Upper lobe of right lung (tissue), 1 donor: Measurements from ENCODE around the gene ARHGEF18. TPM values are rescaled to one million over a fixed set of nuclear protein-coding genes. Genes with fewer than 3 reads are reported as not detected.
A peak's percentile ranks its signal among the peaks of the same experiment; 100 is the strongest.

Source experiments
- ATAC-seq: fragments of 200-7000 bp; cut with Tn5 transposase; one replicate; pipeline ENCODE4 v1.9.1; 2020; ENCODE audit warnings: mild to moderate bottlenecking, moderate library complexity
- DNase-seq: peaks from one replicate; pipeline ENCODE4 v3.0.0-alpha.2; 2020
- H3K27ac ChIP-seq: fragments of 200-600 bp; one replicate; pipeline ENCODE4 v1.8.0; 2022
- H3K27me3 ChIP-seq: fragments of 200-600 bp; one replicate; pipeline ENCODE4 v1.8.0; 2022; ENCODE audit warnings: mild to moderate bottlenecking
- H3K36me3 ChIP-seq: fragments of 200-600 bp; one replicate; pipeline ENCODE4 v1.8.0; 2022
- H3K4me1 ChIP-seq: fragments of 200-600 bp; one replicate; pipeline ENCODE4 v1.8.0; 2022
- H3K4me3 ChIP-seq: fragments of 200-600 bp; one replicate; pipeline ENCODE4 v1.8.0; 2022; ENCODE audit warnings: mild to moderate bottlenecking
- H3K9me3 ChIP-seq: fragments of 200-600 bp; one replicate; pipeline ENCODE4 v1.8.0; 2022
- intact Hi-C: fragments of 100-400 bp; cut with DNase I; formaldehyde crosslinking; loops from one replicate; pipeline ENCODE4 v1.11.0; 2022
- total RNA-seq: library from RNA; stranded (reverse); fragmentation: NEBNext Ultra II Directional; extraction: Animal tissue kit (Norgen Biotek cat#: 25700); gene quantifications from one replicate; pipeline ENCODE4 v1.2.1, GENCODE V29; 2021
- TF ChIP-seq, protein P1 (sequence below): fragments of 200-600 bp; IDR thresholded peaks from one replicate; pipeline ENCODE4 v1.8.0; 2022; ENCODE audit warnings: antibody characterized with exemption
- donor health status: DM: no; HTN: yes; CAD: no; lungs with severe emphysema.

ARHGEF18 gene
- total RNA-seq, 1 donor from 2014 or later, result 50.4 TPM

- H3K9me3 ChIP-seq, result no peaks in the 10 kb centered on the region
- TF ChIP-seq, protein P1, sequence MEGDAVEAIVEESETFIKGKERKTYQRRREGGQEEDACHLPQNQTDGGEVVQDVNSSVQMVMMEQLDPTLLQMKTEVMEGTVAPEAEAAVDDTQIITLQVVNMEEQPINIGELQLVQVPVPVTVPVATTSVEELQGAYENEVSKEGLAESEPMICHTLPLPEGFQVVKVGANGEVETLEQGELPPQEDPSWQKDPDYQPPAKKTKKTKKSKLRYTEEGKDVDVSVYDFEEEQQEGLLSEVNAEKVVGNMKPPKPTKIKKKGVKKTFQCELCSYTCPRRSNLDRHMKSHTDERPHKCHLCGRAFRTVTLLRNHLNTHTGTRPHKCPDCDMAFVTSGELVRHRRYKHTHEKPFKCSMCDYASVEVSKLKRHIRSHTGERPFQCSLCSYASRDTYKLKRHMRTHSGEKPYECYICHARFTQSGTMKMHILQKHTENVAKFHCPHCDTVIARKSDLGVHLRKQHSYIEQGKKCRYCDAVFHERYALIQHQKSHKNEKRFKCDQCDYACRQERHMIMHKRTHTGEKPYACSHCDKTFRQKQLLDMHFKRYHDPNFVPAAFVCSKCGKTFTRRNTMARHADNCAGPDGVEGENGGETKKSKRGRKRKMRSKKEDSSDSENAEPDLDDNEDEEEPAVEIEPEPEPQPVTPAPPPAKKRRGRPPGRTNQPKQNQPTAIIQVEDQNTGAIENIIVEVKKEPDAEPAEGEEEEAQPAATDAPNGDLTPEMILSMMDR, result no peak
- ATAC-seq, result no peak
- H3K36me3 ChIP-seq, result no peaks in the 10 kb centered on the region
- no peak overlapping the region for H3K4me3 ChIP-seq
- no peak for DNase-seq
- intact Hi-C loops, result no loop called here
- H3K27ac ChIP-seq, result no peak overlapping the region
- H3K27me3 ChIP-seq, result no peaks in the 10 kb centered on the region
- H3K4me1 ChIP-seq, result peaks cover 23% of the 10 kb centered on the region
These were observed 44.7 kb downstream of the ARHGEF18 start for GRCh38 chr19:7393459-7393858.

DNA sequence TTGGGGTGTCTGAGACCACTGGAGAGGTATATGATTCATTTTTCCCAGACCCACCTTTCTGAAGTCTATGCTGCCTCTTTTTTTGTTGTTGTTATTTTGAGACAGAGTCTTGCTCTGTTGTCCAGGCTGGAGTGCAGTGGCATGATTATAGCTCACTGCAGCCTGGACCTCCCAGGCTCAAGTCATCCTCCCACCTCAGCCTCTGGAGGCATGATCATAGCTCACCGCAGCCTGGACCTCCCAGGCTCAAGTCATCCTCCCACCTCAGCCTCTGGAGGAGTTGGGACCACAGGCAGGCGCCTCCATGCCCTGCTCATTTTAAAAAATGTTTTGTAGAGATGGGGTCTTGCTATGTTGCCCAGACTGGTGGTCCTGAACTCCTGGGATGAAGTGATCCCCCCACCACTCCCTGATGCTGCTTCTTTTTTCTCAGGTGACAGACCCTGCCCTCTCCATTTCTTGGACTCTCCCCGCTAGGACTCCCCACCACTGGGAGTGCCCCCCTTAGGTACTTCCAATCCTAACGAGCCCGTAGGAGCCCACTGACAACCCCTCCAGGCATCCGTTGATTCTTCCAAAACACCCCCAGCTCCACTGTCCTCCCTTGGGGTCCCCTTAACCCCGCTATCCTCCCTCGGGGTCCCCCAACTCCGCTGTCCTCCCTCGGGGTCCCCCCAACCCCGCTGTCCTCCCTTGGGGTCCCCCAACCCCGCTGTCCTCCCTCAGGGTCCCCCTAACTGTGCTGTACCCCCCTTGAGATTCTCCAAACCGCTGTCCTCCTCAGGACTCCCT lies 45.4 kb downstream of the ARHGEF18 start:
- Histone ChIP-seq H3K9me3 (no peaks in the 10 kb centered on the region), H3K4me1 (peaks cover 29% of the 10 kb centered on the region), H3K36me3 (no peaks in the 10 kb centered on the region), H3K27me3 (no peaks in the 10 kb centered on the region), H3K27ac (peak overlapping the region; percentile 88), H3K4me3 (peak overlapping the region; percentile 96)
- ATAC-seq, result no peak
- DNase-seq, result no peak
- TF ChIP-seq, protein P1, result no peak
- intact Hi-C loops, result no loop called here

GRCh38 chr19:7394731-7395359 lies 46.1 kb downstream of the ARHGEF18 start:
- peak overlapping the region; percentile 88 for H3K27ac ChIP-seq
- intact Hi-C loops, result no loop called here
- DNase-seq, result peak; percentile 95
- no peaks in the 10 kb centered on the region for H3K27me3 ChIP-seq
- TF ChIP-seq, protein P1, result peak; percentile 9
- H3K9me3 ChIP-seq, result no peaks in the 10 kb centered on the region
- ATAC-seq, result peak; percentile 98
- peaks cover 30% of the 10 kb centered on the region for H3K4me1 ChIP-seq
- H3K4me3 ChIP-seq, result peak overlapping the region; percentile 96
- no peaks in the 10 kb centered on the region for H3K36me3 ChIP-seq

GRCh38 chr19:7395360-7396066 lies 46.8 kb downstream of the ARHGEF18 start:
- no peaks in the 10 kb centered on the region for H3K9me3 ChIP-seq
- no peaks in the 10 kb centered on the region for H3K27me3 ChIP-seq
- TF ChIP-seq, protein P1, result no peak
- peak overlapping the region; percentile 96 for H3K4me3 ChIP-seq
- H3K4me1 ChIP-seq, result peaks cover 30% of the 10 kb centered on the region
- peak overlapping the region; percentile 88 for H3K27ac ChIP-seq
- intact Hi-C loops, result no loop called here
- no peaks in the 10 kb centered on the region for H3K36me3 ChIP-seq
- DNase-seq (no peak), ATAC-seq (peak; percentile 34)

GRCh38 chr19:7397687-7398086 lies 49.0 kb downstream of the ARHGEF18 start:
- no peaks in the 10 kb centered on the region for H3K36me3 ChIP-seq
- peak overlapping the region; percentile 63 for H3K27ac ChIP-seq
- TF ChIP-seq, protein P1, result no peak
- ATAC-seq, result peak; percentile 16
- no peak for DNase-seq
- no peaks in the 10 kb centered on the region for H3K9me3 ChIP-seq
- peaks cover 30% of the 10 kb centered on the region for H3K4me1 ChIP-seq
- intact Hi-C loops, result no loop called here
- H3K27me3 ChIP-seq, result no peaks in the 10 kb centered on the region
- no peak overlapping the region for H3K4me3 ChIP-seq

Other genes starting within 250 kb of the ARHGEF18 start
- gene INSR, start 54.5 kb upstream of the ARHGEF18 start, total RNA-seq, result 37.5 TPM
- 3.6 TPM for gene PEX11G, start 140.1 kb downstream of the ARHGEF18 start, total RNA-seq
- 56.9 TPM for gene ZNF358, start 167.2 kb downstream of the ARHGEF18 start, total RNA-seq
- 55.0 TPM for gene MCOLN1, start 173.7 kb downstream of the ARHGEF18 start, total RNA-seq
- gene PNPLA6, start 186.8 kb downstream of the ARHGEF18 start, total RNA-seq, result 190 TPM
- 29.1 TPM for gene CAMSAP3, start 246.9 kb downstream of the ARHGEF18 start, total RNA-seq